ENCODE results near the gene SAPCD2.

DNA sequence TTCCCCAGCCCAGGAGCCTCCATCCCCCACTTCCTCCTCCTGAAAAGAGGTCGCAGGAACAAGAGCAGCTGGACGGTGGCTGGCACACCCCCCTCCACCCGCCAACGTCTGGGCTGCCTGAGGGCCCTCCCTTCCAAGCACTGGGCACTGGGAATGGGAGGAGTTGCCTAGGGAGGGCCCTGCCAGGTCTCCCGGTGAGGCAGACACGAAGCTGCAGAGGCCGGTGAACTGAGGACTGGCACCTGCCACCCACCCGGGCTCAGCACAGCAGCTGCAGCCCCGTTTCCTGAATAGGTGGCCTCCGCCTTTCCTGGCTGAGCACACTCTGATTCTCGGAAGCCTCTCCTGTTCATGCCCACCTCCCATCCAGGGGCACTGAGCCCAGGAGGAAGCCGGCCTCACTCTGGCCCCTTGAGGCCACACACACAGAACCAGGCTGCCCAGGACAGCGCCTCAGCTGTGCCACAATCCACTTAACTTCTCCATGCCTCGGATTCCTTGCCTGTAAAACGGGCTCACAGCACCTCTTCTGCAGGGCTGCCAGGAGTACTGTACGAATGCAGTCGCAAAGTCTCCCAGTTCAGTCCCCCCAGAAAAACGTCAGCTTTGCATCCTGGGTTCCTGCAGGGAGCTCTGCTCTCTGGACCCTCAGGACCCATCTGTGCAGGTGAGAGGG lies 25.7 kb downstream of the SAPCD2 start:
- no peak for TF ChIP-seq CTCF (IDR thresholded peaks at IDR 0.05 in 8 of 11, conservative IDR thresholded peaks at IDR 0.05 in 3 of 11)
- no peak for TF ChIP-seq POLR2A (IDR thresholded peaks at IDR 0.05)

Data from spleen (tissue), 7 donors.